Measurements from ENCODE around the gene C9orf50.
A peak's percentile ranks its signal among the peaks of the same experiment; 100 is the strongest.

C9orf50 gene

GRCh38 chr9:129624168-129624759 is 3.4 kb upstream of the C9orf50 start:
- no peak for DNase-seq (ENCODE audit: extremely low read depth, insufficient read length)
- Histone ChIP-seq H3K4me3 (replicated peaks; ENCODE audit: low read depth, low read length) (no peak overlapping the region), H3K36me3 (ENCODE audit: control insufficient read depth, insufficient read depth, low read length) (no peaks in the 10 kb centered on the region), H3K27me3 (replicated peaks; ENCODE audit: control insufficient read depth, insufficient read depth, low read length) (no peaks in the 10 kb centered on the region; the same call in 1 of the 2 replicates)
- TF ChIP-seq CTCF (IDR thresholded peaks at IDR 0.05; ENCODE audit: insufficient read depth, low read length, poor library complexity, severe bottlenecking): peak; percentile 88

GRCh38 chr9:129623331-129623730 is 2.4 kb upstream of the C9orf50 start:
- Histone ChIP-seq H3K4me3 (replicated peaks; ENCODE audit: low read depth, low read length) (no peak overlapping the region), H3K36me3 (ENCODE audit: control insufficient read depth, insufficient read depth, low read length) (no peaks in the 10 kb centered on the region), H3K27me3 (replicated peaks; ENCODE audit: control insufficient read depth, insufficient read depth, low read length) (no peaks in the 10 kb centered on the region; the same call in 1 of the 2 replicates)
- no peak for DNase-seq (ENCODE audit: extremely low read depth, insufficient read length)
- no peak for TF ChIP-seq CTCF (IDR thresholded peaks at IDR 0.05; ENCODE audit: insufficient read depth, low read length, poor library complexity, severe bottlenecking)

- no peak for DNase-seq (ENCODE audit: extremely low read depth, insufficient read length)
- TF ChIP-seq CTCF (IDR thresholded peaks at IDR 0.05; ENCODE audit: insufficient read depth, low read length, poor library complexity, severe bottlenecking): peak; percentile 10
- Histone ChIP-seq H3K27me3 (replicated peaks; ENCODE audit: control insufficient read depth, insufficient read depth, low read length) (no peaks in the 10 kb centered on the region; the same call in 1 of the 2 replicates), H3K4me3 (replicated peaks; ENCODE audit: low read depth, low read length) (no peak overlapping the region), H3K36me3 (ENCODE audit: control insufficient read depth, insufficient read depth, low read length) (no peaks in the 10 kb centered on the region)
These were observed 873 bp downstream of the C9orf50 start for GRCh38 chr9:129619787-129620668.

- TF ChIP-seq CTCF (IDR thresholded peaks at IDR 0.05; ENCODE audit: insufficient read depth, low read length, poor library complexity, severe bottlenecking): peak; percentile 56
- Histone ChIP-seq H3K27me3 (replicated peaks; ENCODE audit: control insufficient read depth, insufficient read depth, low read length) (no peaks in the 10 kb centered on the region; the same call in 1 of the 2 replicates), H3K36me3 (ENCODE audit: control insufficient read depth, insufficient read depth, low read length) (no peaks in the 10 kb centered on the region), H3K4me3 (replicated peaks; ENCODE audit: low read depth, low read length) (no peak overlapping the region)
- no peak for DNase-seq (ENCODE audit: extremely low read depth, insufficient read length)
These were observed 3.7 kb downstream of the C9orf50 start for GRCh38 chr9:129617167-129617566.

GRCh38 chr9:129615407-129616285 is 5.3 kb downstream of the C9orf50 start:
- H3K36me3 ChIP-seq (ENCODE audit: control insufficient read depth, insufficient read depth, low read length): no peaks in the 10 kb centered on the region
- no peak overlapping the region for H3K4me3 ChIP-seq (replicated peaks; ENCODE audit: low read depth, low read length)
- DNase-seq (ENCODE audit: extremely low read depth, insufficient read length): no peak
- H3K27me3 ChIP-seq (replicated peaks; ENCODE audit: control insufficient read depth, insufficient read depth, low read length): no peaks in the 10 kb centered on the region; the same call in 1 of the 2 replicates
- TF ChIP-seq CTCF (IDR thresholded peaks at IDR 0.05; ENCODE audit: insufficient read depth, low read length, poor library complexity, severe bottlenecking): no peak
